G401.6 (cell line): ENCODE results near the gene CLPSL2.

Experiments
- FAIRE-seq: peaks from 2 replicates; lab custom pipeline; 2012; peaks lifted over from hg19 to GRCh38; lab: Jason Lieb, UNC

The CLPSL2 gene

GRCh38 chr6:35787266-35788218 is 11.1 kb downstream of the CLPSL2 start:
- no peak for FAIRE-seq

- FAIRE-seq = no peak
Measured at GRCh38 chr6:35788423-35788982, 12.1 kb downstream of the CLPSL2 start.

GRCh38 chr6:35790683-35791082 is 14.3 kb downstream of the CLPSL2 start:
- FAIRE-seq = no peak

- FAIRE-seq = no peak
Measured at GRCh38 chr6:35794536-35795452, 18.4 kb downstream of the CLPSL2 start.

GRCh38 chr6:35795453-35796071 is 19.2 kb downstream of the CLPSL2 start:
- no peak for FAIRE-seq

GRCh38 chr6:35796236-35796635 is 19.8 kb downstream of the CLPSL2 start:
- no peak for FAIRE-seq

GRCh38 chr6:35797837-35798526 is 21.6 kb downstream of the CLPSL2 start:
- no peak for FAIRE-seq

GRCh38 chr6:35798706-35799105 is 22.3 kb downstream of the CLPSL2 start:
- FAIRE-seq = no peak

- no peak for FAIRE-seq
Measured at GRCh38 chr6:35801148-35801547, 24.8 kb downstream of the CLPSL2 start.

- FAIRE-seq = no peak
Measured at GRCh38 chr6:35804996-35805736, 28.8 kb downstream of the CLPSL2 start, which contains the start of gene LHFPL5. LHFPL5 (plus strand) TSS chr6:35805352; CDS start chr6:35805671, 319 bp downstream.

- FAIRE-seq = no peak
Measured at GRCh38 chr6:35808688-35809087, 32.3 kb downstream of the CLPSL2 start.

- FAIRE-seq = no peak
Measured at GRCh38 chr6:35809809-35810208, 33.4 kb downstream of the CLPSL2 start.

- no peak for FAIRE-seq
Measured at GRCh38 chr6:35810971-35811698, 34.7 kb downstream of the CLPSL2 start.

GRCh38 chr6:35811699-35811995 is 35.2 kb downstream of the CLPSL2 start:
- FAIRE-seq = no peak

GRCh38 chr6:35817515-35817914 is 41.1 kb downstream of the CLPSL2 start:
- no peak for FAIRE-seq

GRCh38 chr6:35823601-35824000 is 47.2 kb downstream of the CLPSL2 start:
- no peak for FAIRE-seq

- FAIRE-seq = no peak
Measured at GRCh38 chr6:35824552-35825192, 48.3 kb downstream of the CLPSL2 start.
